Measurements from ENCODE around the gene SMIM44. TPM values are rescaled to one million over a fixed set of nuclear protein-coding genes. Genes with fewer than 3 reads are reported as not detected.
"Not testable (repeated sequence)": the region's sequence is repeated elsewhere in the genome, so short reads cannot be mapped to it uniquely, and the experiment has no call there.

SMIM44 gene
- total RNA-seq, 2 experiments from 2014 or later: not detected

DNA sequence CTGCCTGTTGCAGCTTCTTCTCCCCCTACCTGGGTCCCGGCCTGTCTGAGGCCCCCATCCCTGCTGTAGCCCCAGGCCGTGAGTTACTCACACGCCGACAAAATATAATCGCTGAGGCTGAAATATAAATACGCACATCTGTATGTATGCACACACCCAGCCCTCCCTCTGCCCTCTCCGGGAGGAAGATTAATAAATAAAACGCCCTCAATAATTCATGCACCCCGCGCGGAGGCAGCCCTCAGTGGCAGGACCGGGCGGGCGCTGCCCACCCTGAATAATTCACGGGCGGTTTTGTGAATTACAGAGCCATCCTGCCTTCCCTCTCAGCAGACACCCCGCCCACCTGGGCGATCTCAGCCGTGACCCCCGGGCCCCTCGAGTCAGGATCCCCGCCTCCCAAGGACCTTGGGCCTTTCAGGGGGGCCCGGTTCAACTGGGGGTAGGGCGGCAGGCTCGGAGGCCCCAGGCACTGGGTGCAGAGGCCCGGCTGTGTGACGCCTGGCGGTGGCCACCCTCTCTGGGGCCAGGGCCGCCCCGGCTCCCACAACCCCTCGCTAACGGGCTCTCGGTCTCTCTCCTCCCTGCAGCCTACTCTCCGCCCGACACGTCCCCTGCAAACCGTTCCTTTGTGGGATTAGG lies 27.2 kb downstream of the SMIM44 start:
- Mint-ChIP-seq H3K27ac (no peak overlapping the region), H3K36me3 (ENCODE audit: low read depth) (peaks cover 2% of the 10 kb centered on the region), H3K4me1 (ENCODE audit: low read depth) (no peaks in the 10 kb centered on the region), H3K9me3 (no peaks in the 10 kb centered on the region), H3K4me3 (no peak overlapping the region), H3K27me3 (ENCODE audit: low read depth) (no peaks in the 10 kb centered on the region)
- no peak for DNase-seq
- intact Hi-C loops (cut with micrococcal nuclease): no loop called here
- CTCF ChIA-PET: no interaction called here

DNA sequence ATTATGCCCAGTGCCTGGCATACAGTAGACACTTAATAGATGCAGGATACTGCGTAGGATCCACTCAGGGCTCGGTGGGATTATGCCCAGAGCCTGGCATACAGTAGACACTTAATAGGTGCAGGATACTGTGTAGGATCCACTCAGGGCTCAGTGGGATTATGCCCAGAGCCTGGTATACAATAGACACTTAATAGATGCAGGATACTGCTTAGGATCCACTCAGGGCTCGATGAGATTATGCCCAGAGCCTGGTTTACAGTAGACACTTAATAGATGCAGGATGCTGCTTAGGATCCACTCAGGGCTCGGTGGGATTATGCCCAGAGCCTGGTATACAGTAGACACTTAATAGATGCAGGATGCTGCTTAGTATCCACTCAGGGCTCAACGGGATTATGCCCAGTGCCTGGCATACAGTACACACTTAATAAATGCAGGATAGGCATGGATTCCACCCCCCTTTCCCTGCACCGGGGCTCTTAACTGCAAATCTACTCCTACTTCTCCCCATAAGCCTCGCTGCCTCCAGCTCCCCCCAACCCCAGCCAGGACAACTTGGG lies 27.8 kb downstream of the SMIM44 start:
- no peak overlapping the region for H3K27ac Mint-ChIP-seq
- no peak overlapping the region for H3K4me3 Mint-ChIP-seq
- H3K36me3 Mint-ChIP-seq (ENCODE audit: low read depth): peaks cover 5% of the 10 kb centered on the region
- H3K9me3 Mint-ChIP-seq: no peaks in the 10 kb centered on the region
- DNase-seq: no peak
- H3K4me1 Mint-ChIP-seq (ENCODE audit: low read depth): no peaks in the 10 kb centered on the region
- intact Hi-C loops (cut with micrococcal nuclease): no loop called here
- H3K27me3 Mint-ChIP-seq (ENCODE audit: low read depth): no peaks in the 10 kb centered on the region
- CTCF ChIA-PET: no interaction called here

DNA sequence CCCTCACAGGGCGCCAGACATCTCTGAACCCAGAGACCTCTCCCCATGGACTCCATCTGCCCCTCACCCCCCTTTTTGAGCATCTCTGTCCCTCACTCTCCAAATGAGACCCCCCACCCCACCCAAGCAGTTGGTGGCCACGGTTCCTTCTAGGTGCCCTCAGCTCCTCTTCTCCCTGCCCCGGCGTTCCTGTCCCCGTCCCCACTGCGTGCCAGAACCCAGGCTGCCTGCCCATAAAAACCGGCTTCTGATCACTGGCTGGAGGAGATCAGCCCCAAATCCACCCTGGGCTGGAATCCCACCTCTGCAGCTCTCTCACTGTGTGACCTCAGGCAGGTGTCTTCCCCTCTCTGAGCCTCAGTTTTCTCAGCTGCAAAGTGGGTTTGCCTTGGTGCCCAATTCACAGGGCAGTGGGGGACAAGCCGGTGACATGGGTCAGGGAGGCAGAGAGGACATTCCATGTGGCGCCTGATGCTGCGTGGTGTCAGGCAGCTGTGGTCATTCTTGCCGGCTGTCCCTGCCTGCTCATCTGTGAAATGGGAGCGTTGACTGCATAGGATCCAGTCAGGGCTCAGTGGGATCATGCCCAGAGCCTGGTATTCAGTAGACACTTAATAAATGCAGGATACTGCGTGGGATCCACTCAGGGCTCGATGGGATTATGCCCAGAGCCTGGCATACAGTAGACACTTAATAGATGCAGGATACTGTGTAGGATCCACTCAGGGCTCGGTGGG lies 28.4 kb downstream of the SMIM44 start:
- CTCF ChIA-PET: no interaction called here
- H3K9me3 Mint-ChIP-seq: no peaks in the 10 kb centered on the region
- no peaks in the 10 kb centered on the region for H3K27me3 Mint-ChIP-seq (ENCODE audit: low read depth)
- intact Hi-C loops (cut with micrococcal nuclease): no loop called here
- H3K4me1 Mint-ChIP-seq (ENCODE audit: low read depth): no peaks in the 10 kb centered on the region
- H3K36me3 Mint-ChIP-seq (ENCODE audit: low read depth): peaks cover 6% of the 10 kb centered on the region
- H3K27ac Mint-ChIP-seq: no peak overlapping the region
- no peak for DNase-seq
- H3K4me3 Mint-ChIP-seq: no peak overlapping the region

- Mint-ChIP-seq H3K27me3 (ENCODE audit: low read depth) (no peaks in the 10 kb centered on the region), H3K9me3 (no peaks in the 10 kb centered on the region), H3K36me3 (ENCODE audit: low read depth) (peaks cover 6% of the 10 kb centered on the region), H3K4me3 (no peak overlapping the region), H3K4me1 (ENCODE audit: low read depth) (no peaks in the 10 kb centered on the region), H3K27ac (no peak overlapping the region)
- intact Hi-C loops (cut with micrococcal nuclease): no loop called here
- CTCF ChIA-PET: interaction anchor here (1.1 kb wide), 1 partner anchor 19 kb away, joined by 3 read pairs; no protein-coding TSS in a partner anchor
- DNase-seq: no peak
These were observed 29.4 kb downstream of the SMIM44 start for GRCh38 chr19:3453840-3454239.

DNA sequence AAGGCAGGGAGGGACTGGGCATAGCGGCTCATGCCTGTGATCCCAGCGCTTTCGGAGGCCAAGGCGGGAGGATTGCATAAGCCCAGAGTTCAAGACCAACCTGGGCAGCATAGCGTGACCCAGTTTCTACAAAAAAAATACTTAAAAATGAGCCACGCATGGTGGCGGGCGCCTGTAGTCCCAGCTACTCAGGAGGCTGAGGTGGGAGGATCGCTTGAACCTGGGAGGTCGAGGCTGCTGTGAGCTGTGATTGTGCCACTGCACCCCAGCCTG lies 30.4 kb downstream of the SMIM44 start:
- intact Hi-C loops (cut with micrococcal nuclease); H3K27ac Mint-ChIP-seq; H3K4me1 Mint-ChIP-seq (ENCODE audit: low read depth); DNase-seq; H3K36me3 Mint-ChIP-seq (ENCODE audit: low read depth); H3K4me3 Mint-ChIP-seq; H3K27me3 Mint-ChIP-seq (ENCODE audit: low read depth); H3K9me3 Mint-ChIP-seq: not testable (repeated sequence)
- CTCF ChIA-PET: interaction anchor here (1.1 kb wide), 1 partner anchor 20 kb away, joined by 3 read pairs; no protein-coding TSS in a partner anchor

GRCh38 chr19:3452171-3452941 lies 30.9 kb downstream of the SMIM44 start:
- H3K27me3 Mint-ChIP-seq (ENCODE audit: low read depth): no peaks in the 10 kb centered on the region
- no peak overlapping the region for H3K4me3 Mint-ChIP-seq
- CTCF ChIA-PET: interaction anchor here (1.1 kb wide), 1 partner anchor 20 kb away, joined by 3 read pairs; no protein-coding TSS in a partner anchor
- H3K36me3 Mint-ChIP-seq (ENCODE audit: low read depth): peaks cover 6% of the 10 kb centered on the region
- H3K9me3 Mint-ChIP-seq: no peaks in the 10 kb centered on the region
- no peaks in the 10 kb centered on the region for H3K4me1 Mint-ChIP-seq (ENCODE audit: low read depth)
- intact Hi-C loops (cut with micrococcal nuclease): no loop called here
- no peak for DNase-seq
- no peak overlapping the region for H3K27ac Mint-ChIP-seq

DNA sequence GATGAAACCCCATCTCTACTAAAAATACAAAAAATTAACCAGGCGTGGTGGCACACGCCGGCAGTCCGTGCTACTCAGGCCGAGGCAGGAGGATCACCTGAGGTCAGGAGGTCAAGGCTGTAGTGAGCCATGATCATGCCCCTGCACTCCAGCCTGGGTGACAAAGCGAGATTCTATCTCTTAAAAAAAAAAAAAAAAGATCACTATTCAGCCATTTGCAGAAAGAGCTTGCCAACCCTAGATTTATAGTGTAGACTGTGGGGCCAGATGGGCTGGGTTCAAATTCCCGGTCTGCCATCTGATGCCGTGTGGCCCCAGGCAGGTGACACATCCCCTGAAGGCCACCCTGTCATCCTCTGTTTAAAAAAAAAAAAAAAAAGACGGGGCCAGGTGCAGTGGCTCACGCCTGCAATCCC lies 31.8 kb downstream of the SMIM44 start:
- H3K4me3 Mint-ChIP-seq: no peak overlapping the region
- DNase-seq: no peak
- intact Hi-C loops (cut with micrococcal nuclease): no loop called here
- H3K4me1 Mint-ChIP-seq (ENCODE audit: low read depth): no peaks in the 10 kb centered on the region
- H3K9me3 Mint-ChIP-seq: no peaks in the 10 kb centered on the region
- no peaks in the 10 kb centered on the region for H3K27me3 Mint-ChIP-seq (ENCODE audit: low read depth)
- H3K27ac Mint-ChIP-seq: no peak overlapping the region
- CTCF ChIA-PET: no interaction called here
- peaks cover 6% of the 10 kb centered on the region for H3K36me3 Mint-ChIP-seq (ENCODE audit: low read depth)

DNA sequence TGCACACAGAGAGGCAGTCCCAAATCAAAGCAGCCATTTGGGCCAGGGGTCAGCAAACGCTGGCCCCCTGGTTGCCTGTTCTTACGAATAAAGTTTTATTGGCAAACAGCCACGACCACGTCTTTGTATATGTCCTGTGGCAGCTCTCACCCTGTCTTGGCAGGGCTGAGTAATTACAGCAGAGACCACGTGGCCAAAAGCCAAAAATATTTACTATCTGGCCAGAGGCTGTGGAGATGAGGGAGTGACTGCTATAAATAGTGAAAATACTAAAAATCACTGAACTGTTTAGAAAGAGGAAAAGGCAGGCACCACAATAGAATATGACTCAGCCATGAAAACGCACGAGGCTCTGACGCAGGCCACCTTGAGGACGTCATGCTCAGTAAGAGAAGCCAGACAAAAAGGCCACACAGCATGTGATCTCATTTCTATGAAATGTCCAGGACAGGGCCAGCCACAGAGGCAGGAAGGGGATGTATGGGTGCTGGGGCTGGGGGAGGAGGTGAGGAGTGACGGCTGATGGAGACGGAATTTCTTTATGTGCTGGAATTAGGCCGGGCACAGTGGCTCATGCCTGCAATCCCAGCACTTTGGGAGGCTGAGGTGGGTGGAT lies 32.3 kb downstream of the SMIM44 start:
- no peaks in the 10 kb centered on the region for H3K4me1 Mint-ChIP-seq (ENCODE audit: low read depth)
- intact Hi-C loops (cut with micrococcal nuclease): no loop called here
- H3K36me3 Mint-ChIP-seq (ENCODE audit: low read depth): peaks cover 6% of the 10 kb centered on the region
- H3K4me3 Mint-ChIP-seq: no peak overlapping the region
- H3K27ac Mint-ChIP-seq: no peak overlapping the region
- CTCF ChIA-PET: no interaction called here
- H3K9me3 Mint-ChIP-seq: no peaks in the 10 kb centered on the region
- no peaks in the 10 kb centered on the region for H3K27me3 Mint-ChIP-seq (ENCODE audit: low read depth)
- DNase-seq: no peak

DNA sequence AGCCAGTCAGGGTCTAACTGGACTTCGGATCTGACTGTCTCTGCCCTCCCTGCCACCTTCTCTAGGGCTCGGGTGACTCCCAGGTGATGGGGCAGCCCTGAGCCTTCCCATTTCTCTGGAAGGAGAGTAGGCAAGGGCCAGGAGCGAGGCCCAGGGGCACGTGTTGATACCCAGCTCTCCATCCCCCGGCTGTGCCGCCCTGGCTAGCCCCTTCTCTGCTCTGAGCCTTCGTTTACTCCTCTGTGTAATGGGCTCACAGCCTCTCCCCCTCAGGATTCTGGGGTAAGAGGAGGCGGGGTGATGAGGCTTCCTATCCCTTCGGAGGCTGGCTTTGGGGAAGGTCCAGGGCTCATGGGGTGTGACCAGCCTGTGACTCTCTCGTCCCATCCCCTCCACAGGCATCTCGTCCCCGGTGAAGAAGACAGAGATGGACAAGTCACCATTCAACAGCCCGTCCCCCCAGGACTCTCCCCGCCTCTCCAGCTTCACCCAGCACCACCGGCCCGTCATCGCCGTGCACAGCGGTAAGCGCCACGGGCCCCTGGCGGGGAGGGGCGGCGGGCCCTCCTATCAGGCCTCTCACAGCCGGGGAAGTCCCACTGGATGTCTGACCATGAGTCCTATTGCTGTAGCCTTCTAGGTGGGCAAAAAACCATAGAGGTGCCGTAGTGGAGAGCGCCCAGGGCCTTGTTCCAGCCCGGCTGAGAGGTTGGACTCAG lies 34.5 kb downstream of the SMIM44 start:
- peaks cover 3% of the 10 kb centered on the region for H3K4me1 Mint-ChIP-seq (ENCODE audit: low read depth)
- H3K9me3 Mint-ChIP-seq: no peaks in the 10 kb centered on the region
- no peak for DNase-seq
- no peak overlapping the region for H3K4me3 Mint-ChIP-seq
- intact Hi-C loops (cut with micrococcal nuclease): no loop called here
- H3K36me3 Mint-ChIP-seq (ENCODE audit: low read depth): peaks cover 8% of the 10 kb centered on the region
- H3K27me3 Mint-ChIP-seq (ENCODE audit: low read depth): no peaks in the 10 kb centered on the region
- CTCF ChIA-PET: interaction anchor here (1.3 kb wide), 1 partner anchor 19 kb away, joined by 4 read pairs; no protein-coding TSS in a partner anchor
- H3K27ac Mint-ChIP-seq: no peak overlapping the region

- H3K9me3 Mint-ChIP-seq; H3K27me3 Mint-ChIP-seq (ENCODE audit: low read depth); intact Hi-C loops (cut with micrococcal nuclease); H3K27ac Mint-ChIP-seq; H3K36me3 Mint-ChIP-seq (ENCODE audit: low read depth); DNase-seq; H3K4me1 Mint-ChIP-seq (ENCODE audit: low read depth); H3K4me3 Mint-ChIP-seq: not testable (repeated sequence)
- CTCF ChIA-PET: interaction anchor here (1.1 kb wide), 1 partner anchor 24 kb away, joined by 3 read pairs; no protein-coding TSS in a partner anchor
These were observed 36.6 kb downstream of the SMIM44 start for GRCh38 chr19:3446657-3447056.

- intact Hi-C loops (cut with micrococcal nuclease): no loop called here
- CTCF ChIA-PET: interaction anchor here (1.1 kb wide), 1 partner anchor 8 kb away, joined by 3 read pairs; no protein-coding TSS in a partner anchor
- no peak overlapping the region for H3K4me3 Mint-ChIP-seq
- DNase-seq: no peak
- H3K36me3 Mint-ChIP-seq (ENCODE audit: low read depth): peaks cover 2% of the 10 kb centered on the region
- no peak overlapping the region for H3K27ac Mint-ChIP-seq
- H3K27me3 Mint-ChIP-seq (ENCODE audit: low read depth): no peaks in the 10 kb centered on the region
- no peaks in the 10 kb centered on the region for H3K9me3 Mint-ChIP-seq
- peaks cover 5% of the 10 kb centered on the region for H3K4me1 Mint-ChIP-seq (ENCODE audit: low read depth)
These were observed 38.5 kb downstream of the SMIM44 start for GRCh38 chr19:3444695-3445234.

All from activated naive CD4-positive, alpha-beta T cell treated with anti-CD3 and anti-CD28 coated beads for 36 hours (primary cell).